C4-2B (cell line): ENCODE measurements around the gene KAT6B.
"Not testable (repeated sequence)": the region's sequence is repeated elsewhere in the genome, so short reads cannot be mapped to it uniquely, and the experiment has no call there.

Experiments
- H3K27ac ChIP-seq: fragments of 450-650 bp; 2 replicates; pipeline ENCODE4 v1.5.1; 2017
- ZFX ChIP-seq: fragments of 450-650 bp; IDR thresholded peaks from 2 replicates; pipeline ENCODE4 v1.6.1; 2017
- TF ChIP-seq, protein P1 (sequence below): fragments of 450-650 bp; conservative IDR thresholded peaks from 2 replicates; pipeline ENCODE4 v1.5.1; 2017; ENCODE audit warnings: mild to moderate bottlenecking

KAT6B gene

DNA sequence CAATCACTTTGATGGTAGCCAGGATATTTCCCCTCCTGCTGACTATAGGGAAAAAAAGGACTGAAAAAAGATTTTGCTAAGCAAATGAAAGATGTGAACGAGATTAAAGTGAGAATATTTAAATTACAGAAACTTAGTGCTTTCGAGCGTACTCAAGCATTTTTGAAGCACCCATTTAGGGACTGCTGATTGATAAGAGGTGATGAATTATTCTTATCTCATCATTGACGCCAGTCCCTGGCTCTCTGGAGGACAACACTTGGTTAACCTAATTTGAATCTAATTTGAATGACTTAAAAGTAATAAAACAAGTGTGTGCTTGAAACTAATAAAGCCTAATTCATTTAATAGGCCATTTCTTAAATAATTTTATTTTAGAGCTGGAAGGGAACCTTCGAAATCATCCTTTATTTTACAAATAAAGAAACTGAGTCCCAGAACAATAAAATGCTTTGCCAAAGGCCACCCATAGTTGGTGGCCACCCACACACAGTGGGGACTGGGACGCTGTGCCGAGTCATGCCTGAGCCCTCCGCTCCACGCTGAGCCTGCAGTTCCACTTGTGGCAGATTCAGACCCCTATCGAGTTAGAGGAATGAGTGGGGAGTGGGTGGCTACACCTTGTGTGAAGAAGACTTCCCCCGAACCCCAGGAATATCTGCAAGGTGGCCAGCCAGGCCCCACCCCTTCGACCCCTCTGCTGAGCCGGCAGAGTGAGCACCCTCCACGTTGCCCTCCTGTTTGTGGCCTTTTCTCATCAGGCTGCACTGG is 223.9 kb downstream of the KAT6B start:
- no peak overlapping the region for H3K27ac ChIP-seq
- no peak for TF ChIP-seq ZFX

- H3K27ac ChIP-seq, result no peak overlapping the region
- TF ChIP-seq ZFX, result no peak
- TF ChIP-seq, protein P1, sequence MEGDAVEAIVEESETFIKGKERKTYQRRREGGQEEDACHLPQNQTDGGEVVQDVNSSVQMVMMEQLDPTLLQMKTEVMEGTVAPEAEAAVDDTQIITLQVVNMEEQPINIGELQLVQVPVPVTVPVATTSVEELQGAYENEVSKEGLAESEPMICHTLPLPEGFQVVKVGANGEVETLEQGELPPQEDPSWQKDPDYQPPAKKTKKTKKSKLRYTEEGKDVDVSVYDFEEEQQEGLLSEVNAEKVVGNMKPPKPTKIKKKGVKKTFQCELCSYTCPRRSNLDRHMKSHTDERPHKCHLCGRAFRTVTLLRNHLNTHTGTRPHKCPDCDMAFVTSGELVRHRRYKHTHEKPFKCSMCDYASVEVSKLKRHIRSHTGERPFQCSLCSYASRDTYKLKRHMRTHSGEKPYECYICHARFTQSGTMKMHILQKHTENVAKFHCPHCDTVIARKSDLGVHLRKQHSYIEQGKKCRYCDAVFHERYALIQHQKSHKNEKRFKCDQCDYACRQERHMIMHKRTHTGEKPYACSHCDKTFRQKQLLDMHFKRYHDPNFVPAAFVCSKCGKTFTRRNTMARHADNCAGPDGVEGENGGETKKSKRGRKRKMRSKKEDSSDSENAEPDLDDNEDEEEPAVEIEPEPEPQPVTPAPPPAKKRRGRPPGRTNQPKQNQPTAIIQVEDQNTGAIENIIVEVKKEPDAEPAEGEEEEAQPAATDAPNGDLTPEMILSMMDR, result no peak
Observed at GRCh38 chr10:75051308-75051707, 224.9 kb downstream of the KAT6B start.

GRCh38 chr10:75055896-75056406 is 229.6 kb downstream of the KAT6B start:
- not testable (repeated sequence) for H3K27ac ChIP-seq

DNA sequence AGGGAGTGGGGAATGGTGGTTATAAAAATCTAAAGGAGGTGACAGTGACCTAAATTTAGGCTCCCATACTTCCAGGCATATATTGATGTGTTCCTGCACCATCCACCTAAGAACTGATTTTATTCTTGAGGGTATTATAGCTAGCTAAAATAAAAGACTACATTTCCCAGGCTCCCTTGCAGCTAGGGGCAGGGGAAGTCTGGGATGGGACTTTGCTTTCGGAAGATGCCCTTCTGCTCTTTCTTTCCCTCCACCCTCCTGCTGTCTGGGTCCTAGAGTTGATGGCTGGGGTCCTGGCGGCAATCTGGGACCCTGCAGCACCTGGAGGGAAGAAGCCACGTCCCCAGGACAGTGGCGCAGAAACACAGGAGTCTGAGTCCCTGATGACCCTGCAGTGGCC is 231.3 kb downstream of the KAT6B start:
- no peak for TF ChIP-seq ZFX
- TF ChIP-seq, protein P1, result no peak
- no peak overlapping the region for H3K27ac ChIP-seq

DNA sequence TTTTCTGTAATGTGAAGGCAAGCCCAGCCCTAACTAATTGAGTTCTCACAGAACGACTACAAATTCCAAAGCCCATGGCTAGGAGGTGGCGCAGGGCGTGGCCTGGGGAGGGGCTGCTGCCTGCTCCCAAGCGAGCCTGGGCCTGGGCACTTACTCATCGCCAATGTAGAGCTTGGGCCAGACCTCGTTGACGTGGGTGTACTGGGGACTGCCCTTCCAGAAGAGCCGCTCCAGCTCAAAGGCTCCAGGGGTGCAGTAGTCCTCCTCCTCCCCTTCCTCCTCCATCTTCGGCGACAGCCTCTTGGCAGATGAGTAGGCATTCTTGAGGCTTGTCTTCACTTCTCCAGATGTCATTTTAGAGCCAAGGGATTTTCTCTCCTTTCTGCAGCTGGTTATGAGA is 231.8 kb downstream of the KAT6B start:
- no peak for TF ChIP-seq ZFX
- TF ChIP-seq, protein P1, result no peak
- H3K27ac ChIP-seq, result no peak overlapping the region

DNA sequence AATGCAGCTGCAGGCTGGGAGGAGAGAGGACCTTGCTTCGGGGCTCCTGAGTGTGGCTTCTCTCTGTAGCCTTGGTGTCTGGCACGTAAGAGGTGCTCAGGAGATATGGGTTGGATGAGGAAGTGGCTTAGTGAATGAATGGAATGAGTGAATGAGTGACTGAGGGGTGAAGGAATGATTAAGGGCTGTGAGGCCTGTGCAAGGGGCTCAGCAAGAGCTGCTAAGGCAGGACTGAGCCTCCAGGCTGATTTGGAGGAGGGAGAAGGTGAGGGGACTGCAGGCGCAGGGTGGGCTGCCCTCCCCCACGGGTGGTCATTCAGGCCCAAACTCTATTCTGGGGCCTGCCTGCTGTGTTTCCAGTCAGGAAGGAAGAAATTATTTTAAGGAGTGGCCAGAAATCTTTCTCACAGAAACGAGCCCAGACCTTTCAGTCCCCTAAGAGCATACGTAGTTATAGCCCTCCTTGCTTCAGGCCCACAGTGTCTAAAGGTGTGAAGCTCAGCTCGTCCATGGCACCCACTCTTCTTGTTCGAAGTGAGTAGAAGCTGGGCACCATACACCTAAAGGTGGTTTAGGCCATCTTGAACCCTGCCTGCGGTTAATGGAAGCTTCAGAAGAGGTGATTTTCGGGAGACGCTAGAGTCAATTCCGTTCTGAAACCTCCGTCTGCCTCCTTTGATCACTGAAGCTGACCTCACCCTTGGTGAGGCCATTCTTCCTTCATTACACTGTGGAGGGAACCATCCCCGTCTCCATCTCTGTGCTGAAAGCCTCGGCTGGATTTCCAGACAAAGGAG is 235.5 kb downstream of the KAT6B start:
- no peak for TF ChIP-seq ZFX
- TF ChIP-seq, protein P1, result no peak
- no peak overlapping the region for H3K27ac ChIP-seq

DNA sequence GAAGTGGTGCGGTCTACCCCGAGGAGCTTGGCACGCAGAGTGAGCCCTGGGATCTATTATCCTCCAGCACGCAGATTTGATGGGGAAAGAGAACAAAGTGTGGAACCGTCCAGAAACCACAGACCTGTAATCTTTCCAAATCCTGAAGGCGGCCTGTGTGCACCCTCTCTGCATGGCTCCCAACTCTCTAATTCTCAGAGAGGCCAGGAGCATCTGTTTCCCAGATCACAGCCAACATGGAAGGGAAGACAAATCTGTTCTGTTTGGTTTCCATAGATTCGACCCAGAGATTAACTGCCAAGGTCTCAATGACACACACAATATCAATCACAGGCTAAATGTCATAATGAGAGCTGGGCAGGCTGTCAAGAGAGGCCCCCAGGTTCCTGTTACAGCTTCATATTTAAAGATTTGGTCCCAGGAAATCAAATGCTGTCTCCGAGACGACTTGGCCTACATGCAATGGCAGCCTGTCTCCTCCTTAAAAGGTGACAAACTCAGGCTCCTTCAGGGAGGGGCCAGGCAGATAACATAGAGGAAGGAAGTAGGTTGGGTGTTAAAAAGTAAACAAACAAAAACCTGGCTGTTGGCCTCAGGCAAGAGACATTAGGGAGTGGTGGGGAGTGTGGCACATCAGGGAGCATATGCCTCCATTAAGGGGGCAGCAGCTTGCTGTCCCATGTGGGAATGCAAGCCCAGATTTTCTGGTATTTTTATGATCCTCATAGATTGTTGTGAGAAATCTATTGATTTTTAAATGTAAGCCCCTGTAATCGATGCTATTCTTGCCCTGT is 236.3 kb downstream of the KAT6B start:
- TF ChIP-seq, protein P1, result no peak
- TF ChIP-seq ZFX, result no peak
- no peak overlapping the region for H3K27ac ChIP-seq
